Frontal cortex (tissue), 4 donors: ENCODE data around the gene GFOD2. TPM values are rescaled to one million over a fixed set of nuclear protein-coding genes. Genes with fewer than 3 reads are reported as not detected.
"Not testable (repeated sequence)": the region's sequence is repeated elsewhere in the genome, so short reads cannot be mapped to it uniquely, and the experiment has no call there.

ENCODE experiments used
- DNase-seq, 2 donors: peaks; one replicate each; pipeline ENCODE4 v3.0.0; 2012; ENCODE audit warnings: low spot score in 2 of 2
- FAIRE-seq: peaks from 2 replicates; lab custom pipeline; 2012; peaks lifted over from hg19 to GRCh38; lab: Jason Lieb, UNC
- total RNA-seq: library from RNA; depleted of rRNA; stranded (reverse); fragments of >200 nt; gene quantifications from one replicate; pipeline ENCODE4 v1.2.3, GENCODE V29; 2014
- donor health status: control.
- donor health status: control.
- donor health status: control.

The GFOD2 gene, protein sequence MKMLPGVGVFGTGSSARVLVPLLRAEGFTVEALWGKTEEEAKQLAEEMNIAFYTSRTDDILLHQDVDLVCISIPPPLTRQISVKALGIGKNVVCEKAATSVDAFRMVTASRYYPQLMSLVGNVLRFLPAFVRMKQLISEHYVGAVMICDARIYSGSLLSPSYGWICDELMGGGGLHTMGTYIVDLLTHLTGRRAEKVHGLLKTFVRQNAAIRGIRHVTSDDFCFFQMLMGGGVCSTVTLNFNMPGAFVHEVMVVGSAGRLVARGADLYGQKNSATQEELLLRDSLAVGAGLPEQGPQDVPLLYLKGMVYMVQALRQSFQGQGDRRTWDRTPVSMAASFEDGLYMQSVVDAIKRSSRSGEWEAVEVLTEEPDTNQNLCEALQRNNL
- 57.9 TPM for total RNA-seq

DNA sequence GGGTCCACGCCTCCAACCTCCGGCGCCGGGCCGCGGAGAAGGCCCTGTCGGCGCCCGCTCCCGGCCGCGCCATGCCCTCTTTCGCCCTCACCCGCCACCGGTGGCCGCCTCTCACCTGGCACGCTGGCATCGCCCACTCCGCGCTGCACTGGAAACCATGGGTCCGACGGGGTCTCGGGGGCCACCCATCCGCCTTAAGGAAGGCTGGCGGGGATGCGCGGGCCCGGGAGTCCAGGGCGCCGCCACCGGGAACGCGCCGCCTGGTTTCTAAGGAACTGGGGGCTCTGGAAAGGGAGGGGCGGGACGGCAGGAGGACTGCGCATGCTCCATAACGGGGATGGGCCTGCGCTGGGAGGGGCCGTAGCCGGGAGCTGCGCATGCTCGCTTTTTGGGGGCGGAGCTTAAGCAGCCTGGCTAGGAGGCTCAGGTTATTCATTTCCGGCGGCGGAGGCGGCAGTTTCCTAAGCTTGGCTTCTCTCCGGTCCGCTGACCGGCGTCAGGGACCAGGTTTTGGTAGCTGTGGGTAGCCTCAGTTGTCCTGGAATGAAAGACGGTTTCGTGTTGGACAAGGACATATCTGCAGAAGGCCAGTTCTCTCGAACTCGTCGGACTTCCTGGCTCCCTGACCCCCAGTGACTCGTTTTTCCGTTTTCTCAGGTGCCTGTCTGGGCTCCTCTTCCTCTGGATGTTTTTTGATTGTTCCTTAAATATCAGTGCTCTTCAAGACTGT lies at the start of gene GFOD2:
GFOD2 (minus strand) TSS at position 269 of the 730 bp plus-strand sequence. CDS start 33,601 bp downstream, outside the sequence.
- DNase-seq (peak; percentile 98 to 100), FAIRE-seq (no peak)

DNA sequence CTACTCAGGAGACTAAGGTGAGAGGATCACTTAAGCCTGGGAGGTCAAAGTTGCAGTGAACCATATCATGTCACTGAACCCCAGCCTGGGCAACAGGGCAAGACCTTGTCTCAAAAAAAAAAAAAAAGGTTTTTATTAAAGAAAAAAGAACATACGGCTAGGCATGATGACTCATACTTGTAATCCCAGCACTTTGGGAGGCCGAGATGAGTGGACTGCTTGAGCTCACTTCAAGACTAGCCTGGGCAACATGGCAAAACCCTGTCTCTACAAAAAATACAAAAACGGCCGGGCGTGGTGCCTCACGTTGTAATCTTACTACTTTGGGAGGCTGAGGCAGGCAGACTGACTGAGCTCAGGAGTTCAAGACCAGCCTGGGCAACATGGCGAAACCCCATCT lies 48.8 kb upstream of the GFOD2 start:
- DNase-seq (no peak), FAIRE-seq (no peak)

DNA sequence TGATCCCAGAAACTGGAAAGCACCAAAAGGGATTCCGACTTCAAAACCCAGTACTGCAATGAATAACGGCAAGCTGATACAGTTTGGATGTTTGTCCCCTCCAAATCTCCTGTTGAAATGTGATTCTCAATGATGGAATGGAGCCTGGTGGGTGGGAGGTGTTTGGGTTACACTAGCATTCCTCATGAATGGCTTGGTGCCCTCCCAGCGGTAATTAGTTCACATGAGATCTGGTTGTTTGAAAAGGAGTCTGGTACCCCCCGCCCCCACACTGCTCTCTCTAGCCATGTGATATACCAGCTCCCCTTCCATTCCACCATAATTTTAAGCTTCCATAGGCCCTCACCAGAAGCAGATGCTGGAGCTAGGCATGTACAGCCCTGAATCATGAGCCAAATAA lies 47.2 kb upstream of the GFOD2 start:
- DNase-seq = no peak
- FAIRE-seq = no peak

DNA sequence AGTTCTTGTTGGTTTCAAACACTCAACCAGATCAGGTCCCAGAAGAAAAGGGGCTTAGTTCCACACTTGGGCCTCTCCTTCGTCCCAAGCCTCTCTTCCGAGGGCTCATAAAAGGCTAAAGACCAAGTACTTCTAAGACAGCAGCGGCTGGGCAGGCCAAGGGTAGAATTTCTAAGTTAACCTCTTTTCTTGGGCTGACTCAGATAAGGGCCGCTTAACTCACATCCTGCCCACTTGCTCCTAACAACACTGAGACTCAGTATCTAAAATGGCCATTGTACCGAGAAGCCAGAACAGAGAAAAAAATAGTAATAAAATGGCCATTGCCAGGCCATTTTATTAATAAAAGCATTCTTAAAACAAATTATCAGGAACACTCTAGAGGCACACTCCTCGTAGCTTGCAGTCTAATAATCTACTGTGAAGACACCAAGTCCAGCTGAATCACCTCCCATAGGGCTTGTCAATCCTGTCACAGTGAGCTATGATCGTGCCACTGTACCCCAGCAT lies 45.1 kb upstream of the GFOD2 start:
- DNase-seq (no peak), FAIRE-seq (no peak)

DNA sequence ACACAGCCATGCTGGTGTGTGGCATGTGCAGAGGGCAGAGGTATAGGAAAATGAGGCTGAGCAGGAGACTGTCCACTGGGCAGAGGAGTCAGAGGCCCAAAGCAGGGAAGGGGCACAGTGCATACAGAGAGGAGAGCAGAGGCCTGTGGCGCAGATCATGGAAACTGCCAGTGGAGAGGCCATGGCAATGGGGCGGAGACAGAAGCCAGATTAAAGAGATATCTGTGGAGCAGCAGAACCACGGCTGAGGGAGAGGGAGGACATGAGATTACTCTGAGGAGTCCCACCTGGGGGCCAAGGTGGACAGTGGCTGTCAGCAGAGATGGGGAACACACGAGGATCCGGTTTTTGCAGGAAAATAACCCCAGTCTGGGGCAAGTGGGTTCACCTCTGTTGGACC lies 44.0 kb upstream of the GFOD2 start:
- FAIRE-seq (no peak), DNase-seq (no peak)

DNA sequence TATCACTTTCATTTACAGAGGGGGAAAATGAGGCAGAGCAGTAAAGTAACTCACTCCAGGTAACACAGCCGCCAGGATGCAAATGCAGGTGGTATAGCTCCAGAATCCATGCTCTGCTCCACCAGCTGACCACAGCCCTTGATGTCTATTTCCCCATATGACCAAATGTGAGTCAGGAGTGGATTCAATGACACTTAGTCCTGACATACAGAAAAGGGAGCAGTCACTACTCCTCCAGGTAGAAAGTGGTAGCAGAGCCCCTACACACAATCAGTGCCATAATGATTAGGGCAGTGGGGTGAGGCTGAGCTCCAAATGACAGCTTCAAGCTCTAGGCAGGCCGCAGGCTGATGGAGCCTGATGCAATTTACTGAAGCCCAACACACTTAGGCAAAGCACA lies 43.3 kb upstream of the GFOD2 start:
- no peak for FAIRE-seq
- DNase-seq = no peak

DNA sequence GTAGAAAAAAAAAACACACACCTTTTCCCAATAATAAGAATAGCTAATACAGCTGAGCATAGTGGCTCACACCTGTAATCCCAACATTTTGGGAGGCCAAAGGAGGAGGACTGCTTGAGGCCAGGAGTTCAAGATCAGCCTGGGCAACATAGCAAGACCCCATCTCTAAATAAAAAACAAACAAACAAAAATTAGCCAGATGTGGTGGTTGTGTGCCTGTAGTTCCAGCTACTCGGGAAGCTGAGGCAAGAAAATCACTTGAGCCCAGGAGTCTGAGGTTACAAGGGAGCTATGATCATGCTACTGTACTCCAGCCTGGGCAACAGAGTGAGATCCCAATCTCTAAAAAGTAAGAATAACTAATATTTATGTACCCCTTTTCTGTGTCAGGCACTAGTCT lies 42.8 kb upstream of the GFOD2 start:
- DNase-seq = no peak
- no peak for FAIRE-seq

DNA sequence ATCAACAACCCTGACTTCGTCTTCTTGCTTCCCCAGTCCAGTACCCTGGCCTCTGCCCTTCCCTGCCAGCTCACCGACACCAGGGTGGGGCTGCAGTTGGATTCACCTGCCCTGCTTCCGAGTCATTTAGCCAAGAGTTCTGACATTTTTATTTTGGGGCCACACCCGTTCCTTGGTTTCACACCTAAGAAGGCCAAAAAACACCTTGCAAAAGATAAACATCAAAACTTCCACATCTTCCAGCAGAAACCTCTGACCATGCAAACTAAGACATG lies 41.8 kb upstream of the GFOD2 start:
- no peak for FAIRE-seq

DNA sequence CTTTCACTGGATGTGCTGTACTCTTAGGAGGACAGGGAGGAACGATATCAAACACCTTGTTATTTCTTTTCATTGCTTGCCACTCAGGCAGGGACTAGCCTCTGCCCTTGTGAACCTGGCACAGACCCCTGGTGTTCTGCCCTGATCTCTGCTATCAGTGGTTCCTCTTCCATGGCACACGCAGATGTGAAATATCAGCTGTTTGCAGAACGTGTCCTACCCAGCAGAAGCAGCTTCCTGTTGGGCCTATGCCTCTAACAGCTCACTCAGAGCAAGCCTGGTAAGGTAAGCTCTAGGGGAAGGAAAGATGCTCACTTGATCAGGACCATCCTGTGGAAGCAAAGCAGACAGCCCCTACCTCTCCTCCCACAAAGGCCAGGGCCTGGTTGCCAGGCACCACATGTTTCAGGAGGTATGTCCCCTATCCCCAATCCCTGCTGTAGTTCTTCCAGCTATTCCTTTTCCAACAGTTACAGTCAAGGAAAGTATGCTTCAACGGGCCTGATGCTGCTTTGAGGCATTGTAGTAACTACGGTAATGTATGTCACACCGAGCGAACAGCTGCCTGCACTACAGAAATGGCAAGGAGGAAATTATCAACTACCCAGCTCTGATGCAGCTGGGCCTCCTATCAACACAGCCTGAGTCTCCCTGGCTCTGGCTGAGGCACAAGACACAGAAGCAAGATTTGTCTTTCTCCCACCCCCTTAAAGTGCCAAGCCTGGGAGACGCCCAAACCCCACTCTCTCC lies 41.3 kb upstream of the GFOD2 start:
- no peak for FAIRE-seq
- no peak for DNase-seq

More for the DNA sequence above, 41.8 kb upstream of the GFOD2 start:
- no peak for DNase-seq

DNA sequence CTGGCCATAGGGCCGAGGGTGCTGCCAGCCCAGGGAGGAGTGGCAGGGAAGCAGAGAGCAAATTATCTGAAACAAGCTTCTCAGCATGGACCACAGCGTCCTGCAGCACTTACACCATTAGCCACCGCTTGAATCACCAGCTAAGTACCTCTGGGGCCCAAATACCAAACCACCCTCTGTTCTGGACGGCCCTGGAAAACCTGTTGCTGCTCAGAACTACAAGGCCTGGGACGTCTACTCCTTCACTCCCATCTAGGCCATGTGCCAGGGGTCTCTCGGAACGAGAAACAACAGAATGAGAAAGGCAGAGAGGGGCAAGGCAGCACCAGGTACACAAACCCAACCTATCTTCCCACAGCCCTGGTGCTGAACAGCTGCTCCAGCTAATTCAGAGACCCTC lies 39.9 kb upstream of the GFOD2 start:
- FAIRE-seq = no peak
- no peak for DNase-seq

DNA sequence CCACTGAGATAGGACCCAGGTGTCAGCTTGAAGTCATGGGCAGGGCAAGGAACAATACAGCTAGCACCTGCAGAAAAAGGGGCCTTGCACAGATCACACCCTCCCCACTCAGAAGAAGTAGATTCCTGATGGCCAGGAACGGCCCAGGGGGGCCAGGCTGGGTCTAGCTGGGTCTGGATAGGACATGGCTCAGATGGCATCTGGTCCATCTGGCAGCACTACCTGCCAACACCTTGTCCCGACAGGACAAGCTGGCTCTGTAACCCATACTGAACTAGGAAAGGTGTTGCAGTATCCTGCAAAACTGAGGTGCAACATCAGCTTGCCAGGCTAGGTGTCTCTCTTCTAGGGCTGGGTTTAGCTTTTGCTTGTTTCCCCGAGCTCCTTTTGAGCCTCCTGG lies 38.9 kb upstream of the GFOD2 start:
- DNase-seq = no peak
- FAIRE-seq = no peak

DNA sequence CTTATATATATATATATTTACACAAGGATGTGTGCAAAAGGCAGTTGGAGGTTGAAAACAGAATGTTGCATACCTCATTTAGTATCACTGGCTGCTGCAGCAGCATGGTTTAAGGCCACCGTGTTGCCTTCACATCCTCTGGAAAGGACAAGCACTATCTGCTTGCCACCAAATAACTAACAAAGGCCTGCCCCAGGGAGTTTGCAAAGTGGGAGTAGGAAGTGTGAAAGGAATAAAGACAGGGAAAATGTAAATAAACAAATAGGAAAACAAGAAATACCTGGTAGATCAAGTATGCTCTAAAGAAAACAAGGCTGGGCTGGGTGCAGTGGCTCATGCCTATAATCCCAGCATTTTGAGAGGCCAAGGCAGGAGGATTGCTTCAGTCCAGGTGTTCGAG lies 33.5 kb upstream of the GFOD2 start:
- FAIRE-seq = no peak
- no peak for DNase-seq

DNA sequence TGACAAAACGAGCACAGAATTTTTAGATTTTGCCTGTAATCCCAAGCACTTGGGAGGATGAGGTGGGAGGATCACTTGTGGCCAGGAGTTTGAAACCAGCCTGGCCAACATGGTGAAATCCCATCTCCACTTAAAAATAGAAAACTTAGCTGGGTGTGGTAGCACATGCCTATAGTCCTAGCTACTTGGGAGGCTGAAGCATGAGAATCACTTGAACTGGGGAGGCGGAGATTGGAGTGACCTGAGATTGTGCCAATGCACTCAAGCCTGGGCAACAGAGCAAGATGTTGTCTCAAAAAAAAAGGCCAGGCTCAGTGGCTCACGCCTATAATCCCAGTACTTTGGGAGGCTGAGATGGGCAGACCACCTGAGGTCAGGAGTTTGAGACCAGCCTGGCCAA lies 32.2 kb upstream of the GFOD2 start:
- not testable (repeated sequence) for FAIRE-seq, DNase-seq

DNA sequence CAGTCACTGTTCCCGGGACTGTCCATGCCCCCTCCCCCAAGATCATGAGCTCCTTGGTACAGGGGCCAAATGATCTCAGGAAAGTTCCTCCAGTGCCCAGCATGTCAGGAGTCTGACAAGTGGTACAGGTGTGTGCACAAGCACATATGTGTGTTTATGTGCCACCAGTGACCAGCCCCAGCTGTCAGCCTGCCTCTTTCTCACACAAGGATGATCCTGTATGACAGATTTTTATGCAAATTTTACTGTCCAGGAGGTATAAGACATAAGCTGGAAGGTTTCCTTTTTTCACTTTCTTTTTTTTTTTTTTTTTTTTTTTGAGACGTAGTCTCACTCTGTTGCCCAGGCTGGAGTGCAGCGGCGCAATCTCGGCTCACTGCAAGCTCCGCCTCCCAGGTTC lies 31.4 kb upstream of the GFOD2 start:
- FAIRE-seq = no peak
- DNase-seq = no peak

DNA sequence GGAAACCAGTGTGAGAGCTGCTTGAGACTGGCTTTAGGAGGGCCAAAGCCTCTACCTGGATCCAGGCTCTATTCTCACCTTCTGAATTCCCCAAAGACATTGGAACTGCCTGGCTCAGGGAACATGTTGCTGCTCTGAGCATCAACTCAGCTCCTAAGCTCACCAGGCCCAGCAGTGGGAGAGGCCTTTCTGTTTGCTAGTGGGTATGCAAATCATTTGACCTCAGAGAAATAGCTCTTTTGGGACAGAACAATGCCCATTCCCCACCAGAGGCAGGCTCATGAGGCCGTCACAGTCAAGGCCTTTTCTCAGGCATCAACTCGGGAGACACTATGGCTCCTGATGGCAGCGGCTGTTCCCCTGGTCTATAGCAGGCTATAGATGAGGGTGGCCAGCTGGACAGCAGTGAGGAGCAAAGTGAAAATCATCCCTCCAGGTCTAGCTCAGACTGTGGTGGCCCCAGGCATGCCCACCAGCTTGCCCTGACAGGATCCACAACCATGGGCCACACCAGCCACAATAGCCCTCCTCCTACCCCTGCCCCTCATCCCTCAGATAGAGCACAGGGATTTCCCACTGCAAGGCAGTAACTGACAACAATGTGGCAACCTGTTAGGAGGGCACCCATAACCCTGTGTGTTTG lies 30.4 kb upstream of the GFOD2 start:
- no peak for DNase-seq
- FAIRE-seq = no peak

DNA sequence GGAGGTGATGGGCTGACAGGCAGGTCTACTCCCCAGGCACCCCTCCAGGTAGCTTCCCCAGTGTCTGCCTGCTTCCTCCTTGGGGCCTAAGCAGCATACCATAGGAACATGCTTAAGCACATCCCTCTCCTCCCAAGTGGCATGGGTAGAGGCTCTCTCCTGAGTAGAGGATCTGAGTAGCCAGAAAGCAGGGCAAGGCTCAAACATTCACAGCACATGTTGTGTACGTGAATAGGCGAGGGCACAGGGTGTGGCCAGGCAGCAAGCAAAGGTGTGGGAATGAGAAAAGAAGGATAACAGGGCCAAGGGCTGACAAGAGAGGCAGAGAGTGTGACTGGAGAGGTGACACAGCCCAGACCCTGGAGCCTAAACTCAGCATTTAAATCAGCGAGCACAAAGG lies 29.7 kb upstream of the GFOD2 start:
- DNase-seq (no peak), FAIRE-seq (no peak)

DNA sequence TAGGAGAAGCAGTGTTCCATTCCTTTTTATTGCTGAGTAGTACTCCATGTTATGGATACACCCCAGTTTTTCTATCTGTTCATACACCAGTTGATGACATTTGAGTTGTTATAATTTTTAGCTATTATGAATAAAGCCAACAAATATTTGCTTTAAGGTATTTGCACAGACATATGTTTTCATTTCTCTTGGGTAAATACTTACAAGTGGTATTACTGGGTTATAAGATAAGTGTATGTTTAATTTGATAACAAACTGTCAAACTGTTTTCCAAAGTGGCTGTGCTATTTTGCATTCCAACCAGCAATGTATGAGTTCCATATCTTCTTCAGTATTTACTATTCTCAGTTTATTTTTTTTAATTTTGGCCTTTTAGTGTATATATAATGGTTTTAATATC lies 27.7 kb upstream of the GFOD2 start:
- no peak for DNase-seq
- FAIRE-seq = no peak

DNA sequence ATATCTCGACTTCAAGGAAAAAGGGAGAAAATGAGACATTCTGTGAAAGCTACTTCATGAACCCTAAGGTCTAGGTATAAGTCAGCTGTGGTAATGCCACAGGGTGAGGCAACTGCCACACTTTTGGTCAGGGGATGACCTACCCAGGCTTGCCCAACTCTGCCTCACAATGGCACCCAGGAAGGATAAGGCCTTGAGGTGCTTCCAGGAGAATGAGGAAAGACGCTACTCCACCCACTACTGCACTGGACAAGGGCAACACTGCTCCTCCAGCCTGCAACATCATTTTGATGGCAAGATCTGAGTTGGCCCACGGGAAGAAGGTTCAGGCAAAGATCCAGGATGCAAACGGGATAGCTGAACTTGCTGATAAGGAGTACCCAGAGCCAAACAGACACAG lies 22.0 kb upstream of the GFOD2 start:
- no peak for DNase-seq
- FAIRE-seq = no peak

DNA sequence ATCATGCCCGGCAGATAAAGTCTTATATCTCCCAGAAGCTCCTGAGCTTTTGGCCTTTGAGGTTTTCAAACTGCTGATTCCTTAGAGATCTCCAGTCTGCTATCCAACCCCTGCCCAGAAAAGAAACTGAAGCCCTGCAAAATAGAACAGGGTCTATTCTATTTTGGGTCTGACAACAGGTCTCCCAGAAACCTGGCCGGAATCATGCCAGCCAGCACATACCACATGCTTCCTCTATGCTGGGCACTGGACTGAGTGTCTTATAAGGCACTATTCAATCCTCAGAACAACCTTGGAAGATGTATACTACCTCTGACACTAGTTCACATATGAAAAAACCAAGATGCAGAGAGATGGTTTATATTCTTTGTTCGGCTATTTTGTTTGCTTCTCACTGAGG lies 21.3 kb upstream of the GFOD2 start:
- no peak for FAIRE-seq
- no peak for DNase-seq

DNA sequence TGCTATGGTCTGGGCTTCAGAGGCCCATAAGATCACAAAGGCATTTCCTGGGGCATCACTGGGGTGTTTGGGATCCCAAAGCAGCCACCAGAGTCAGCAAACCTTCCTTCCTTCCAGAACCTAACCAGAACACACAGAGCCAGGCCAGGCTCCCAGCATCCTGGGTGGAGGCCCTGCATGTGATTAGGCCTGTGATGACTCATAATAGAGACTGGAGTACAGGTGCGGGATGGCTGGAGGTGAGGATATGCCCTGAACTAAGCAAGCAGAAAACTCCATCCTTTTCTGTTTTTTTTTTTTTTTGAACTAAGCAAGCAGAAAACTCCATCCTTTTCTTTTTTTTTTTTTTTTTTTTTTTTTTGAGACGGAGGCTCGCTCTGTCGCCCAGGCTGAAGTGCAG lies 17.7 kb upstream of the GFOD2 start:
- FAIRE-seq (no peak), DNase-seq (no peak)
